ENCODE data around the gene GNG8. TPM values are rescaled to one million over a fixed set of nuclear protein-coding genes. Genes with fewer than 3 reads are reported as not detected.

GNG8 gene
- total and polyA plus RNA-seq, 2 of the 13 experiments (the other 11 are each of a cell fraction or from before 2014, with no cell fraction given): not detected

- TF ChIP-seq ZBTB4 (CRISPR knock-in tag; IDR thresholded peaks at IDR 0.05; ENCODE audit: borderline replicate concordance) (no peak), SAFB2 (CRISPR knock-in tag; IDR thresholded peaks at IDR 0.05; ENCODE audit: borderline replicate concordance, low read depth) (no peak), RORA (CRISPR knock-in tag; IDR thresholded peaks at IDR 0.05) (no peak), CENPBD1 (CRISPR knock-in tag; IDR thresholded peaks at IDR 0.05; ENCODE audit: borderline replicate concordance, low read depth) (no peak), ZNF33B (CRISPR knock-in tag; IDR thresholded peaks at IDR 0.05) (no peak), TSC22D2 (CRISPR knock-in tag; IDR thresholded peaks at IDR 0.05; ENCODE audit: borderline replicate concordance) (no peak), SOX5 (CRISPR knock-in tag; IDR thresholded peaks at IDR 0.05; ENCODE audit: borderline replicate concordance) (no peak), ARHGAP35 (CRISPR knock-in tag; IDR thresholded peaks at IDR 0.05; ENCODE audit: borderline replicate concordance) (no peak), ZNF670 (CRISPR knock-in tag; IDR thresholded peaks at IDR 0.05; ENCODE audit: borderline replicate concordance) (no peak), PBX2 (CRISPR knock-in tag; IDR thresholded peaks at IDR 0.05) (no peak), ZNF720 (CRISPR knock-in tag; IDR thresholded peaks at IDR 0.05) (no peak), ZNF672 (CRISPR knock-in tag; IDR thresholded peaks at IDR 0.05) (no peak), ZNF441 (CRISPR knock-in tag; IDR thresholded peaks at IDR 0.05; ENCODE audit: borderline replicate concordance) (no peak), ZC3H13 (CRISPR knock-in tag; IDR thresholded peaks at IDR 0.05) (no peak), ZBTB49 (CRISPR knock-in tag; IDR thresholded peaks at IDR 0.05; ENCODE audit: borderline replicate concordance) (no peak)
Measured at GRCh38 chr19:46659151-46660007, 23.4 kb upstream of the GNG8 start (continued).
